ENCODE results near the gene INSYN1. TPM values are rescaled to one million over a fixed set of nuclear protein-coding genes. Genes with fewer than 3 reads are reported as not detected.

Gene INSYN1
- total RNA-seq, 1 experiment from 2014 or later = not detected

DNA sequence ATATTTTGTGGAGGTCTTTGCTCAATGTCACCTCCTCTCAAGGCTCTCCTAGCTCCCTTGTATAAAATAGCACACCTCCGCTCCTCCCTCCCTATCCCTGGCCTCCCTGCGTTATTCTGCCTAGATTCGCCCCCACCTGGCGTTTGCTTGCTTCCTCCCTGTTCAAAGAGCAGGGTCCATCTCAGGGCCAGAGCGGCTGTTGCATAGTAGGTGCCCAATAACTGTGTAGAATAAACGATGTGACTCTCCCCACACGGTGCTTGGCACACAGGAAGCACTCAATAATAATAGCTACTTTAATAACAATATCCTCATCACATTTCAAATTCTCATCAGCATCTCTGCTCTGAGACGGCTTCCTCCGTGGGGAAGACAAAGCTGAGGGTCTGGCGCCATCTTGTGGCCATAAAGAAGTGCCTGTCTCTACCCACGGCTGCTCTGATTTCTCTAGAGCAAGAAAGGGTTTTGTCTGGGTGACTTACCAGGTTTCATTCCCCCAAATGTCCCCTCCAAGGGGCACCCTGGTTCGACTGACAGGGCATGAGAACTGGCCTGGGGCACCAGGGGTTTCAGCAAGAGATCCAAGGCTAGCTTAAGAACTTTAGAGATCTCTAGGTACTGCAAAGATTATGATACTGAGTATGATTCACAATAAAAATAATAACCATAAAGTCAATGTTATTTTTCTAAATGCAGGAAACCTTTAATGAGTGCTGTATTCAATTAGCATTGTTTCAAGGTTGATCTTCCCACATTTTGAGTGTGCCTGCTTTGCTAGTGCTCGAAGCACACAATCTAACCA is 52.9 kb downstream of the INSYN1 start:
- Mint-ChIP-seq H3K4me3 (ENCODE audit: unreplicated experiment) (no peak overlapping the region), H3K27me3 (ENCODE audit: insufficient read depth, unreplicated experiment) (no peaks in the 10 kb centered on the region), H3K27ac (ENCODE audit: low read depth, unreplicated experiment) (no peak overlapping the region), H3K9me3 (ENCODE audit: unreplicated experiment) (no peaks in the 10 kb centered on the region), H3K4me1 (ENCODE audit: insufficient read depth, unreplicated experiment) (peaks cover 40% of the 10 kb centered on the region), H3K36me3 (ENCODE audit: insufficient read depth, unreplicated experiment) (peaks cover 22% of the 10 kb centered on the region)
- DNase-seq (ENCODE audit: unreplicated experiment) = peak; percentile 77
- TF ChIP-seq, protein P1, sequence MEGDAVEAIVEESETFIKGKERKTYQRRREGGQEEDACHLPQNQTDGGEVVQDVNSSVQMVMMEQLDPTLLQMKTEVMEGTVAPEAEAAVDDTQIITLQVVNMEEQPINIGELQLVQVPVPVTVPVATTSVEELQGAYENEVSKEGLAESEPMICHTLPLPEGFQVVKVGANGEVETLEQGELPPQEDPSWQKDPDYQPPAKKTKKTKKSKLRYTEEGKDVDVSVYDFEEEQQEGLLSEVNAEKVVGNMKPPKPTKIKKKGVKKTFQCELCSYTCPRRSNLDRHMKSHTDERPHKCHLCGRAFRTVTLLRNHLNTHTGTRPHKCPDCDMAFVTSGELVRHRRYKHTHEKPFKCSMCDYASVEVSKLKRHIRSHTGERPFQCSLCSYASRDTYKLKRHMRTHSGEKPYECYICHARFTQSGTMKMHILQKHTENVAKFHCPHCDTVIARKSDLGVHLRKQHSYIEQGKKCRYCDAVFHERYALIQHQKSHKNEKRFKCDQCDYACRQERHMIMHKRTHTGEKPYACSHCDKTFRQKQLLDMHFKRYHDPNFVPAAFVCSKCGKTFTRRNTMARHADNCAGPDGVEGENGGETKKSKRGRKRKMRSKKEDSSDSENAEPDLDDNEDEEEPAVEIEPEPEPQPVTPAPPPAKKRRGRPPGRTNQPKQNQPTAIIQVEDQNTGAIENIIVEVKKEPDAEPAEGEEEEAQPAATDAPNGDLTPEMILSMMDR (IDR thresholded peaks at IDR 0.05; ENCODE audit: unreplicated experiment) = peak; percentile 90
- ChIA-PET CTCF (interaction anchor here (0.6 to 14.5 kb wide), 46 partner anchors 9 to 610 kb away, joined by 3 to 308 read pairs (median 4); partner anchors contain the start of genes CD276 and NPTN), POLR2A (interaction anchor here (1.0 to 7.6 kb wide), 4 partner anchors 14 to 139 kb away, joined by 3 to 73 read pairs (median 9); partner anchors contain the start of gene NPTN)
- intact Hi-C loops (cut with micrococcal nuclease) = loop anchor here (1.0 to 5.0 kb wide), 6 partner anchors 23 to 207 kb away; no protein-coding TSS in a partner anchor
- BruUV-seq (replicated peaks) = no TSS peak

DNA sequence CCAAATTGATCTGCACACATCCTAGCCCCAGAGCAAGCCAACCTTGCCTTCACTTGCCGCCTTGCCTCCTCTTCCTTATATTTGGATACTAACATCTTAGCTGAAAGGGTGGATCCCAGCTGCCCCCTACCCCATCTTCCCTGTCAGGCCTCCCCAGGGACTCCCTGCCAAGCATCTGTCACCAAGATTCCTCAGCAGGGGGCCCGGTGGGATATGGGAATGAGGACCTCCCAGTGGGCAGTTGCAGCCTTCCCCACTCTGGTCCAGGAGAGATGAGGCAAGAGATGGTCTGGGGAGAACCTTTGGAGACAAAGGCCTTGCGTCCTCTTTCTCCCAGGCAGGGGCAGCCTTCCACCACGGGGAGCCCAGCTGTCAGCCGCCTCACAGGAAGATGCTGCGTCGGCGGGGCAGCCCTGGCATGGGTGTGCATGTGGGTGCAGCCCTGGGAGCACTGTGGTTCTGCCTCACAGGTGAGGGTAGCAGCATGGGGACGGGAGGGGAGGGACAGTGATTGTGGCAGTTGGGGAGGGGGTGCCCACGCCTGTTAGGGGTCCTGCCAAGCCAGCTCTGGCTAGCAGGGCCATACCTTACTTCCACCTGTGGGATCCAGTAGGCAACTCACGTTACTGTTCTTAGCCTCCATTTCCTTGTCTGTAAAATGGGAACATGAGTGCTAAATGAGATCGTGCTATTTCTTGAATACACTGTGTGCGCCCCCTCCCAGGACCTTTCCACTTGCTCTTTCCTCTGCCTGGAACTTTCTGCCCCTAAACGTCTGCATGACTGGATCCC is 53.7 kb downstream of the INSYN1 start:
- H3K4me3 Mint-ChIP-seq (ENCODE audit: unreplicated experiment) = no peak overlapping the region
- peaks cover 14% of the 10 kb centered on the region for H3K36me3 Mint-ChIP-seq (ENCODE audit: insufficient read depth, unreplicated experiment)
- POLR2A ChIA-PET = interaction anchor here (1.0 to 7.6 kb wide), 6 partner anchors 14 to 139 kb away, joined by 3 to 73 read pairs (median 9); partner anchors contain the start of genes CD276 and NPTN
- H3K27ac Mint-ChIP-seq (ENCODE audit: low read depth, unreplicated experiment) = no peak overlapping the region
- DNase-seq (ENCODE audit: unreplicated experiment) = no peak
- peaks cover 45% of the 10 kb centered on the region for H3K4me1 Mint-ChIP-seq (ENCODE audit: insufficient read depth, unreplicated experiment)
- TF ChIP-seq, protein P1 (IDR thresholded peaks at IDR 0.05; ENCODE audit: unreplicated experiment) = no peak
- no peaks in the 10 kb centered on the region for H3K9me3 Mint-ChIP-seq (ENCODE audit: unreplicated experiment)
- no TSS peak for BruUV-seq (replicated peaks)
- CTCF ChIA-PET = interaction anchor here (0.6 to 14.5 kb wide), 42 partner anchors 8 to 611 kb away, joined by 3 to 308 read pairs (median 4); partner anchors contain the start of genes CD276 and NPTN
- intact Hi-C loops (cut with micrococcal nuclease) = loop anchor here (1.0 to 5.0 kb wide), 6 partner anchors 22 to 208 kb away; no protein-coding TSS in a partner anchor
- H3K27me3 Mint-ChIP-seq (ENCODE audit: insufficient read depth, unreplicated experiment) = no peaks in the 10 kb centered on the region

DNA sequence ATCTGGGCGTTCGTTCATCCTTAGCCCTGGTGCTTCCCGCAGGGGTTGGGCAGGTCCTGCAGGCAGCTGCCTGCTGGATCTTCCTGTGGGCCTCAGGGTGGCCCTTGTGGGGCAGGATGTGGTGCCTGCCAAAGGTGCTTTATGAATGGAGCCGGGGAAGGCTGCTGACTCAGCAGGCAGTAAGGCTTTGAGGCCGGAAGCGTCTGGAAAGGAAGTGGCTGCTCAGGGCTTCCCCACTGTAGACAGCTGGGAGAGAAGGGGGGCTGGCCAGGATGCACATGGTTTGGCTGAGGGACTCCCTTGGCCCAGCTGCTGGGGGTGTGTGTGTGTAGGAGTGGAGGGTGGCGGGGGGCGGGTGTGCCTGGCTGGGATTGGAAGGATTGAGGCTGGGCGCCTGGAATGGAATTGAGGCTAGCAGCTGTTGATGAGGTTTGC is 56.1 kb downstream of the INSYN1 start:
- ChIA-PET POLR2A (interaction anchor here (0.6 to 7.6 kb wide), 6 partner anchors 10 to 192 kb away, joined by 3 to 73 read pairs (median 6); partner anchors contain the start of genes CD276 and NPTN), CTCF (interaction anchor here (0.5 to 14.5 kb wide), 8 partner anchors 13 to 211 kb away, joined by 3 to 308 read pairs (median 47); partner anchors contain the start of genes CD276 and NPTN)
- intact Hi-C loops (cut with micrococcal nuclease) = no loop called here
- Mint-ChIP-seq H3K9me3 (ENCODE audit: unreplicated experiment) (no peaks in the 10 kb centered on the region), H3K27me3 (ENCODE audit: insufficient read depth, unreplicated experiment) (no peaks in the 10 kb centered on the region), H3K4me1 (ENCODE audit: insufficient read depth, unreplicated experiment) (peaks cover 58% of the 10 kb centered on the region), H3K4me3 (ENCODE audit: unreplicated experiment) (peak overlapping the region; percentile 39), H3K27ac (ENCODE audit: low read depth, unreplicated experiment) (peak overlapping the region; percentile 72), H3K36me3 (ENCODE audit: insufficient read depth, unreplicated experiment) (peaks cover 13% of the 10 kb centered on the region)
- peak; percentile 89 for DNase-seq (ENCODE audit: unreplicated experiment)
- no TSS peak for BruUV-seq (replicated peaks)
- TF ChIP-seq, protein P1 (IDR thresholded peaks at IDR 0.05; ENCODE audit: unreplicated experiment) = no peak

Data from MCF 10A (cell line).